NCI-H524 (cell line): ENCODE measurements around the gene FANCE.
"Not testable (repeated sequence)": the region's sequence is repeated elsewhere in the genome, so short reads cannot be mapped to it uniquely, and the experiment has no call there.

ENCODE experiments used
- DNase-seq, 2 experiments: peaks; one replicate each; lab custom pipeline; 2025; lab: John Stamatoyannopoulos, UW

Gene FANCE

DNA sequence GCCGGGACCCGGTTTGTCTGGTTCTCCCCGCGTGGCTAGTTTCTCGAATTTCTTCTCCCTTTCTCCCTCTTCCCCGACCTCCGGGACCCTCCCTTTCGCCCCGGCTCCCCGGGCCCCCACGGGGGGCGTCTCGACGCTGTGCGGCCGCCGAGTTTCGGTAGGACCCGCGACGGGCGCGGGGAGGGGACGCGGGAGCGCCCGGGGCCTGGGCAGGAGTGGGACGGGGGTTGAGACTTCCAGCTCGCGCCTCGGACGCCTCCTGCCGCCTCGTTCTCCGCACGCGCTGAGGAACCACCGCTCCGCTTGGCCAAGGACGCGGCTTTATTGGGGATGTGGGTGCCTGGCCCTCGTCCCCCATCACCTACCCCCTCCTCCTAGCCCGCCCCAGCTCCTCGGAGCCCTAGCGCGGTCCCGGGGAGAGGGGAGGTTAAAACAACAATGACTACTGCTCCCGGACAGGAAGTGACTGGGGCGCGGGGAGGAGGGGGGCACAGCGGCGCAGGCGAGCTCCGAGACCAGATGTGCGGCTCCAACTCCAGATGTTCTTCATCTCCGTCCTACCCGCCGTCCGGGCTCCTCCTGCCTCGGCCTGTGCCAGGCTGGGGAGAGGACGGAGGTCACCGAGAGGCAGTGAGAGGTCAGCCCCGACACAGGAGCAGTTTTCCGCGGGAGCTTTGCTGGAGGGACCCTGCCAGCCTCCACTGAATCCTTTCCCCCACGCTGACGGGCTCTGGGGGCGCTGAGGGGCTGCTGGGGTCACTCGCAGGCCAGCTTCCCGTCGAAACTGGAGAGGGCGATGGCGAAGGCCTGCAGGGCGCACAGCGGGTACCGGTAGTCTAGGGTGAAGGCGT is 45.7 kb downstream of the FANCE start:
- peak in 1 of 2 experiments; percentile 23 for DNase-seq

DNA sequence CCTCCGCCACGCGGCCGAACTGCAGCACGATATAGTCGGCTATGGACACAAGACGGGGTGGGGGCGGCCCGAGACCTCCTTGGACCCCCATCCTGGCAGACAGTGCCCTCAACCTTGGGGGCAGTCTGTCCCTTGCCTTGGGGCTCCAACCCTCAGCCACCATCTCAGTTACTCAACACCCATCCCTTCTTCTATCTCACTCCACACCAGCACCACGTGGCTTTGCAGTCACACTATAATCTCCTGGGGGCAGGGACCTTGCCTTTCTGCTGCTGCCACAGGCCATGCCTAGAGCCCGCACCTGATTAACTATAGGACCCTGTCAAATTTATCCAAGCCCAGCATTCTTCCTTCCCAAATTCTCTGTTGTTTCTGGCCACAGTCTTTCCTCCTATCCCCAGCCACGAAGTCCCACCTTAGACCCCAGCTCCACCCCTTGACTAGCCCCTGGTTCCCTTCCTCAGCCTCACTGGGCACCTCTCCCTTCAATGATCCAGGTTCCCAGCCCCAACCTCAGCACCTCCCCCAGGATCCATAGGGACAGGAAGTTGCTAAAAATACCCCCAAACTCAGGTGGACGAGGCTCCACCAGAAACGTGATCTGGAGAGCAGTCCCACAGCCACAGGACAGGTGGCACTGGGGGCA is 46.4 kb downstream of the FANCE start:
- peak in 1 of 2 experiments; percentile 12 for DNase-seq

DNA sequence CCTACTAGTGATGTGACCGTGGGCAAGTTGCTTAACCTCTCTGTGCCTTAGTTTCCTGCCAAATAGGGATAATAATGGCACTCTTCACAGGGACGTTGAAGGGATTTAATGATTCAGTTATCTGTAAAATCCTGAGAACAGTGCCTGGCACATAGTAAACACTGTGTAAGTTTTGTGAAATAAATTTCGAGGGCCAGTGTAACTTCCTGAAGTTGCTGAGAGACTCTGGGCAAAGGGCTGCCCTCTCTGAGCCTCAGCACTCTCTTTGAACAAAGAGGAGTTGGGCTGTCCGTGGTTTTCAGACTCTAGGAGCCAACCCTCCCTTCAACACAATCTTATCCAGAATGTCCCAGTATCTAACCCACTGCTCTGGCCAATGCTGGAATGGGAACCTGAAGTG is 47.2 kb downstream of the FANCE start:
- DNase-seq = no peak

DNA sequence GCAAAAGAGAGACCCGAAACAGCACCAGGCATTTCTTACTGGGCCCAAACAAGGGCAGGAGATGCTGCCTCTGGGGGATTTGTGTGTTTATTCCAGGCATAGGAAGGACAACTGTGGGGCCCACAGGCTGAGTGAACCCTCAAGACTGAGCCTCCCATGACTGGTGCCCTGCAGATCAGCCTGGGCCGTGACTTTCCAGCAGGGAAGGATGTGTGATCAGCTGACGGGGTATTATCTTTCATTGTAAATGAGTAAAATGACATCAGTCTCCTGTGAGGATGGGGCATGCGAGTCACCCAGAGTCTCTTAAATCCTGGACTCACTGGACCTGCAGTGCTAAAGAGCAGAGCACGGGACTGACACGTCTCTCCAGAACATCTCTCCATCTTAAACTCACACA is 48.6 kb downstream of the FANCE start:
- DNase-seq = peak; percentile 34 to 65

DNA sequence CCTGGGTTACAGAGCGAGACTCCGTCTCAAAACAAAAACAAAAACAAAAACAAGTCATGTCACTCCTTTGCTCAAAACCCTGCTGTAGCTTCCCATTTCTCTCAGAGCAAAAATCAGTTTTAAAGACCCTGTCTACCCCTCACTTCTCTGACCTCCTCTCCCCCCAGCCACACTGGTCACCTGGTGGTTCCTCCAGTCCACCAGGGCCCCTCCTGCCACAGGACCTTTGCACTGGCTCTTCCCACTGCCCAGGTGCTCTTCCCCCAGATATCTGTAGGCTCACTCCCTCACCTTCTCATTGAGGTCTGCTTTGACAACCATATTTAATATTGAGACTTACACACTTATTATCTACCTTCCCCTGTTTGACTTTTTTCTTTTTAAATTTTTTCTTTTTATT is 49.6 kb downstream of the FANCE start:
- DNase-seq = no peak

DNA sequence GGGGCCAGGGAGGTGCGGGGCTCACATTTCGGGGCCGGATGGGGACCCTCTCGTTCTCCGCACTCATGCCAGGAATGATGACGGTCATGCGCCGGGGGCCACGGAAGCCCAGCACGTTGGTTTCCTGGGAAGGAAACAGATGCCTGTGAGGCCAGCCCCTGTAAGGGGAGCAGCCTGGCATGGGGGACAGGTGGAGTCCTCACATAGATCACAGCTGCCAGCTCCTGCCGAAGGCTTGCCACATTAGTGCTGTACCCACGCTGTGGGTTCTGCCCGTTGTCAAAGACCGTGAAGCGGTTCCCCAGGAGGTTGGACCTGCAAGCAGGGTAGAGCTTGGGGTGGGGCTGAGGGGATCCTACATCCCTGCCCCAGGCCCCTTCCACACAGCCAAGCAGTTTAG is 51.4 kb downstream of the FANCE start:
- DNase-seq = peak; percentile 45 to 66

DNA sequence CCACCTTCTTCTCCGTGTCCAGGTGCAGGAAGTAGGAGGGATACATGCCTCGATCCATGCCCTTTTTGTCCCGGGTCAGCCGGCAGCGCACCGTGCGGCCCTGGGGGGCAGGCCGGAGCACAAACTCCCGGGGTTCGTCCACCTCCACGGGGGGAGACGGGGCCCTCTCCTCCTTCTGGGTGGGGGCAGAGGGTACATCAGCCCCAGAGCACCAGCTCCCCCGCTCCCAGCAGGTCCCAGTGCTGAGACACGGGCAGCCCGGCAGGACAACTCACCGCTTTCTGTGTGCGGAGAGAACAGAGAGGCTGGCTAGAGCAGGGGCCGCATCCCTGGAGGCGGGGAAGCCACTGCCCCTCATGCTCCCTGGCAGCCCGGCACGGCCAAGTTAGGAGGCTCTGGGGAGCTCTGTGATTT is 53.9 kb downstream of the FANCE start:
- no peak for DNase-seq

DNA sequence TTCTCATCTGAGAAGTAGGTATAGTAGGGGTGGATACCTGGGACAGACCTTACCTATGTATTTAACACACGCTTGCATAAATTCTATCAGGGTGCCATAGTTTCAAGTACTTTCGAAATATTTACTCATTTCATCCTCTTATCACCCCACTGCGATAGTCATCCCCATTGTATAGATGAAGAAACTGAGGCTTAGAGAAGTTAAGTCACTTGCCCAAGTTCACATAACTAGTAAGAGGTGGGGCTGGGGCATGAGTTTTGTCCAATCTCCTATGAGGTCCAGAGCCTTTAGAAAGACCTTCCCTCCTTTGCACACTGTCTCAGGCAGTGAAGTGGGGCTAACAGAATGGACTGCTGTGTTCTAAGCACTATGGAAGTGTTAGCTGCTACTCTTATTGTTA is 54.4 kb downstream of the FANCE start:
- no peak for DNase-seq

DNA sequence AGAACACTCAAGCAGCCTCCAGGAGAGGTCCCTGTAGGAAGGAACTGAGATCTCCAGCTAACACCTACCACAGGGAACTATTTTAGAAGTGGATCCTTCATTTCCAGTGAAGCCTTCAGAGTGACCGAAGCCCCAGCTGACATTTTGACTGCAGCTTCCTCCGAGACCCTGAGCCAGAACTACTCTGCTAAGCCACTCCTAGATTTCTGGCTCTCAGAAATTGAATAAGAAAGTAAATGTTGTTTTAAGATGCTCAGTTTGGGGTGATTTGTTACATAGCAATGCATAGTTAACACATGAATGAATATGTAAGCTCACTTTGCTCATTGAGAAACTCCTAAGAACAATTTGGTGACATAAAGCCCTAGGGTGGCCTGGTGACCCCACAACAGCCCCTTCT is 55.1 kb downstream of the FANCE start:
- DNase-seq = no peak

DNA sequence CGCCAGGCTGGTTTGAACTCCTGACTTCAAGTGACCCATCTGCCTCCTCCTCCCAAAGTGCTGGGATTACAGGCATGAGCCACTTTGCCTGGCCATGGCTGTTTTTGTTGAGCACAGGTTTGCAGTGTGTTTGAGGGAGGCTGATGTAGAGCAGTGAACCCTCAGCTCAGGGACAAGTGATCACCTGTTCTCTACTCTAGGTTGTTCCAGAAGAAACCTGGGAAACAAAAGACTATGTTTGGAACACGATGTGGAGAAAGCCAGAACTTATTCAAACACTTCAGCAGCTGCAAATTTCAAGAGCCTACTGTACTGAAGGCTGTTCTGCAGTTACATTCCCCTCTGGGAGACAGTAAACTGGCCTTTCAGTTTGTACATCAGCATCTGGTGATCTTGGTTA is 55.9 kb downstream of the FANCE start:
- no peak for DNase-seq

DNA sequence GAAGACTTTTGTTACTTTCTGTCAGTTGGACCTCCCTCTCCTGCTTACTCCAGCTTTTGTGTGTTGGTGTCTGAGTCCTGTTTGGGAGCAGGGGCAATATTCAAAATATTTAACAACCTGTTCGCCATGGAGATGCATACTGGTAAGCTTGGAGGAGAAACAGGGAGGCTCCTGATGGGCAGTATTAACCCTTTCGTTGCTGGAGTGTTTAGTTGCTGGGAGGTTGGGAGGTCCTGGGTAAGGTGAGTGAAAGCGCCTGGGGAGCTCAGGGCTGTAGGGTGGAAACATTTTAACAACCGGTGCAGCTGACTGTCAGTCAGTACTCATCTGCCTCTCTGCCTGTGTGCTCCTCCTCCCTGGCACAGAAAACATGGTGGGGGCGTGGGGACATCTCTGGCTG is 56.4 kb downstream of the FANCE start:
- no peak for DNase-seq

DNA sequence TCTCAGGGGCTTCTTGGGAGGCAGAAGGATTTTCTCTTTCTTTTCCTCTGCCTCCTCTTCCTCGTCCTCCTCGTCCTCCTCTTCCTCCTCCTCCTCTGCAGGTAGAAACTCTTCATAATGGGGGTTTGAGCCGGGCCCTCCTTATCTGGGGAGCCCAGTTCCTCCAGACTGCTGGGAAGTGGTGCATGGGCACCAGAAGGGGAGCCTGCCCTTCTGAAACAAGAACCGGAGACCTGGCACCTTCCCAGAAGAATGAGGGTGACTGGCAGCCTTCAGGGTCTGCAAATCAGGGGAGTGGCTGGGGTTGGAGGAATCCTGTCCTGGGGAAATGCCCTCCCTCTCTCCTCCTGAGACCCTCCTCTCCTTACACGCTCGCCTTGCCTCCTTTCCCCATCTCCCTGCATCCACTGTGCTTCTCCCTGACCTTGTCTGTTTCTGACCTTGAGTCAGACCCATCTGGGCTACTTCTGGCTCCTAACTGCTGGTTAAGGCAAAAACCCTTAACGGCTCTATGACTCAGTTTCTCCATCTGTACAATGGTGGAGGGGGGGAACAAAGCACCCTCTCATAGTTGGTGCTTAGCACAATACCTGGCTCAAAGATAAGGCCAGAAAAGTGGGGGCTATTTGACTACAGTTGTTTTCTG is 58.9 kb downstream of the FANCE start:
- no peak for DNase-seq

DNA sequence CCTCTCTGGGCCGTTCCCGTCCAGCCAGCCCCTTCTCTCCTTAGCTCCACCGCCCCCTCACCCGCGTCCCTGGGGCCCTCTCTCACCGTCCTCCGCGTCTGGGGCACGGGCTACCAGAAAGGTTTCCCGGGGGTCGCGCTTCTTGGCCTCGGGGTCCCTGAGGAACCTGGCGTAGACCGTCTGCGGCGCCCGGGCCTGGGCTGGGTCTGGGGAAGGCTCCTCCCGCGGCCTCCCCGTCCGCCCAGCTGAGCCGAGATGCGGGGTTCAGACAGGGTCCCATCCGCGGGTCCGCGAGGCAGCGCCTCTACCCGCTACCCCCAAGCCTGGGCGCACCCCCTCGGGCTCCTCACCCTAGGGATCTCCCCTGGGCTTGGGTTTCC is 59.4 kb downstream of the FANCE start:
- DNase-seq = no peak

DNA sequence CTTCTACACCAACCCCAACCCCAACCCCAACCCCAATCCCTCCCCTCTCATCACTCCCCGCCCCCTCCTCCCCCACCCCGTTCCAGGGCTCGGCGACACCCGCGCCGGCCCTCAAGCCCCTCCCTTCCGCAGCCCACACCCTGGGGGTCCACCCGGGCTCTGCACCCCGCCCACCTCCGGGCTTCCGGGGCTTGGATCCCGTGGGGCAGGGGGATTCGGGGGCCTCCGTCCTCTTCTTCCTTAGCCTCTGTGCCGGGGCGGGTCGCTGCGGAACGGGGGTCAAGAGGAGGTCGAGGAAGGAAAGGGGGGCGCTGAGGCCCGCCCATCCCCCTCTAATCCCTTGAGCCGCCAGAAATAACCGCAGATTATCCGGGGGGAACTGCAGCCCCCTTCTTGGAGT is 59.9 kb downstream of the FANCE start:
- DNase-seq = no peak

DNA sequence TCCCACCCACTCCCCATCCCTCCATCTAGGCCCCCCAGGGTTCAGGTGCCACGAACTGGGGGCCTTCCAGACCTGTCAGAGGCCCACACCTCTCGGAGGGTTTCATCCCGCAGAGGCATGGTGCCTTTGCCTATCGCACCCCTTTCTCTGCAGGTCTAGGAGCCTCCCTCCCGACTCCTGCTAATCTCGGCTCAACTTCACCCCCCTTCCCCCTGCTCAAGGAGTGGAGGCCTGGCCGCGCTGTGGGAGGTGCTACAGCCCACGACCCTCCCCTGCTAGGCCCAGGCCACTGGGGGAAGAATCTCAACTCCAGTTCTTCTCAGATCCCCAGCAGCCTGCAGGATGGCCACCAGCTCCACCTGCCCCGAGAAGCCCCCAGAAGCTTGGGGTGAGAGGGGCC is 60.6 kb downstream of the FANCE start, which contains the start of gene TULP1:
Gene TULP1 (minus strand): TSS at position 157 of the 400 bp plus-strand sequence. CDS start 38 bp downstream, at position 119.
- no peak for DNase-seq

DNA sequence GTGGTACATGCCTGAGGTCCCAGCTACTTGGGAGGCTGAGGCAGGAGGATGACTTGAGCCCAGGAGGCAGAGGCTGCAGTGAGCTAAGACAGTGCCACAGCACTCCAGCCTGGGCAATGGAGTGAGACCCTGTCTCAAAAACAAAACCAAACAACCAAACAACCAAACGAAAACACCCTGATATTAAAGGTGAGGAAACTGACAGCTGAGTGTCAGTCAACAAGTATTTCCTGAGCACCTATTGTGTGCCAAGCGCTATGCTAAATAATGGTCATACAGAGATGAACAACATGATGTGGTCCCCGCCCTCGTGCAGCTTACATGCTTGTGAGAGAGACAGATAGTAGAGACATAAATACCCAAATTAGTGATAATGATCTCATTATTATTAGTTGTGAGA is 62.4 kb downstream of the FANCE start:
- no peak for DNase-seq

DNA sequence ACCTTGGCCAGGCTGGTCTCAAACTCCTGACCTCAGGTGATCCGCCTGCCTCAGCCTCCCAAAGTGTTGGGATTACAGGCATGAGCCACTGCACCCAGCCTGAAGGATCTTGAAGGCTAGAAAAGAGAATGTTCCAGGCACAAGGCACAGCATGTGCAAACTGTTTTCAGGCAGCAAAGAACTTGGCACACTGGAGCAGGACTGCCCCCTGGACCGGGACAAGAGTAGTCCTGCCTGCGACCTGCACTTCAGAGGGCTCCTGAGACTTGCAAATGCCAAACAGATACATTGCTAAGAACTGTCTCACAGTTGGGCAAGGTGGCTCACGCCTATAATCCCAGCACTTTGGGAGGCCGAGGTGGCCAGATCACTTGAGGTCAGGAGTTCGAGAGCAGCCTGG is 63.8 kb downstream of the FANCE start:
- DNase-seq = not testable (repeated sequence)
